ENCODE data around the gene VPS41.

- no peak for TF ChIP-seq CTCF (conservative IDR thresholded peaks at IDR 0.05; ENCODE audit: low read length)
- TF ChIP-seq EZH2phosphoT487 (IDR thresholded peaks at IDR 0.05; ENCODE audit: borderline replicate concordance, low read depth, low read length): no peak
These were observed 46.9 kb upstream of the VPS41 start for GRCh38 chr7:38955892-38956291.

All from OCI-LY7 (cell line).